ENCODE results near the gene SUCLG2.

DNA sequence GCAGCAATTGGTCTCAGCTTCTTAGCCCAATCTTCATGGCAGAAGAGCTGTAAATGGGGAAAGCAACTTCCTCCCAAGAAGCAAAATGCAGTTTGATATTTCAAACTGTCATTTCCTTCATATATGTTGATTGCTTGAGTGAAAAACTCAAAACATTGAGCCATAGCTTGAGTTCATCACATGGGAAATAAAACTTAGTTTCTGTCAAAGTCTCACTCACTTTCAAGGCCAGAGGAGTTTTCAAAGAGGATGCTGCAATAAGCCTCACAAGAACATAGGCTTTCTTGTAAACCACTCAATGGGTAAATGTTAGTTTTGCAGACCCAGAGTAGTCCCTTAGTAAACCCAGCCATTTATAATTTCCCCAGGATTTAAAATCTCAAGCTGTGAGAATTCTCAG lies 29.1 kb upstream of the SUCLG2 start:
- TF ChIP-seq CTCF (conservative IDR thresholded peaks at IDR 0.05 in 1 of 2, IDR thresholded peaks at IDR 0.05 in 1 of 2; ENCODE audit: extremely low read depth in 1 of 2, insufficient read depth in 1 of 2, low read depth in 1 of 2, low read length in 2 of 2) (no peak), EZH2 (IDR thresholded peaks at IDR 0.05; ENCODE audit: borderline replicate concordance, low read length) (no peak)
